Ishikawa (cell line): Measurements from ENCODE around the gene FOSL1.

ENCODE experiments used
- CREB1 ChIP-seq: IDR thresholded peaks from 2 replicates; pipeline ENCODE4 v1.6.1; 2012; ENCODE audit warnings: low read depth
- EP300 ChIP-seq: IDR thresholded peaks from 2 replicates; pipeline ENCODE4 v1.6.1; 2012; ENCODE audit warnings: borderline replicate concordance
- FOXM1 ChIP-seq: IDR thresholded peaks from 2 replicates; pipeline ENCODE4 v1.6.1; 2012; ENCODE audit warnings: low read depth, borderline replicate concordance
- NFIC ChIP-seq: IDR thresholded peaks from 2 replicates; pipeline ENCODE4 v1.6.1; 2012
- TAF1 ChIP-seq: IDR thresholded peaks from 2 replicates; pipeline ENCODE4 v1.6.1; 2012; ENCODE audit warnings: low read depth, mild to moderate bottlenecking
- TCF12 ChIP-seq: IDR thresholded peaks from 2 replicates; pipeline ENCODE4 v1.6.1; 2012; ENCODE audit warnings: low read depth
- TEAD4 ChIP-seq: IDR thresholded peaks from 2 replicates; pipeline ENCODE4 v1.6.1; 2012
- ZBTB7A ChIP-seq: IDR thresholded peaks from 2 replicates; pipeline ENCODE4 v1.6.1; 2012; ENCODE audit warnings: low read depth
- TF ChIP-seq, protein P1 (sequence below): IDR thresholded peaks from 2 replicates; pipeline ENCODE4 v1.6.1; 2012
- TF ChIP-seq, protein P2 (sequence below): IDR thresholded peaks from 2 replicates; pipeline ENCODE4 v1.6.1; 2012; ENCODE audit warnings: low read depth, mild to moderate bottlenecking
- TF ChIP-seq, protein P3 (sequence below): IDR thresholded peaks from 2 replicates; pipeline ENCODE4 v1.6.1; 2012

GRCh38 chr11:65864706-65865471 lies 35.3 kb downstream of the FOSL1 start:
- no peak for TF ChIP-seq EP300
- TF ChIP-seq ZBTB7A, result no peak
- TF ChIP-seq, protein P1, sequence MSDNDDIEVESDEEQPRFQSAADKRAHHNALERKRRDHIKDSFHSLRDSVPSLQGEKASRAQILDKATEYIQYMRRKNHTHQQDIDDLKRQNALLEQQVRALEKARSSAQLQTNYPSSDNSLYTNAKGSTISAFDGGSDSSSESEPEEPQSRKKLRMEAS, result no peak
- TF ChIP-seq TCF12, result no peak
- TF ChIP-seq, protein P2, sequence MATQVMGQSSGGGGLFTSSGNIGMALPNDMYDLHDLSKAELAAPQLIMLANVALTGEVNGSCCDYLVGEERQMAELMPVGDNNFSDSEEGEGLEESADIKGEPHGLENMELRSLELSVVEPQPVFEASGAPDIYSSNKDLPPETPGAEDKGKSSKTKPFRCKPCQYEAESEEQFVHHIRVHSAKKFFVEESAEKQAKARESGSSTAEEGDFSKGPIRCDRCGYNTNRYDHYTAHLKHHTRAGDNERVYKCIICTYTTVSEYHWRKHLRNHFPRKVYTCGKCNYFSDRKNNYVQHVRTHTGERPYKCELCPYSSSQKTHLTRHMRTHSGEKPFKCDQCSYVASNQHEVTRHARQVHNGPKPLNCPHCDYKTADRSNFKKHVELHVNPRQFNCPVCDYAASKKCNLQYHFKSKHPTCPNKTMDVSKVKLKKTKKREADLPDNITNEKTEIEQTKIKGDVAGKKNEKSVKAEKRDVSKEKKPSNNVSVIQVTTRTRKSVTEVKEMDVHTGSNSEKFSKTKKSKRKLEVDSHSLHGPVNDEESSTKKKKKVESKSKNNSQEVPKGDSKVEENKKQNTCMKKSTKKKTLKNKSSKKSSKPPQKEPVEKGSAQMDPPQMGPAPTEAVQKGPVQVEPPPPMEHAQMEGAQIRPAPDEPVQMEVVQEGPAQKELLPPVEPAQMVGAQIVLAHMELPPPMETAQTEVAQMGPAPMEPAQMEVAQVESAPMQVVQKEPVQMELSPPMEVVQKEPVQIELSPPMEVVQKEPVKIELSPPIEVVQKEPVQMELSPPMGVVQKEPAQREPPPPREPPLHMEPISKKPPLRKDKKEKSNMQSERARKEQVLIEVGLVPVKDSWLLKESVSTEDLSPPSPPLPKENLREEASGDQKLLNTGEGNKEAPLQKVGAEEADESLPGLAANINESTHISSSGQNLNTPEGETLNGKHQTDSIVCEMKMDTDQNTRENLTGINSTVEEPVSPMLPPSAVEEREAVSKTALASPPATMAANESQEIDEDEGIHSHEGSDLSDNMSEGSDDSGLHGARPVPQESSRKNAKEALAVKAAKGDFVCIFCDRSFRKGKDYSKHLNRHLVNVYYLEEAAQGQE, result no peak
- TF ChIP-seq FOXM1, result no peak
- no peak for TF ChIP-seq TAF1
- no peak for TF ChIP-seq CREB1
- TF ChIP-seq NFIC, result no peak
- no peak for TF ChIP-seq TEAD4
- TF ChIP-seq, protein P3, sequence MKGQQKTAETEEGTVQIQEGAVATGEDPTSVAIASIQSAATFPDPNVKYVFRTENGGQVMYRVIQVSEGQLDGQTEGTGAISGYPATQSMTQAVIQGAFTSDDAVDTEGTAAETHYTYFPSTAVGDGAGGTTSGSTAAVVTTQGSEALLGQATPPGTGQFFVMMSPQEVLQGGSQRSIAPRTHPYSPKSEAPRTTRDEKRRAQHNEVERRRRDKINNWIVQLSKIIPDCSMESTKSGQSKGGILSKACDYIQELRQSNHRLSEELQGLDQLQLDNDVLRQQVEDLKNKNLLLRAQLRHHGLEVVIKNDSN, result no peak
